Right kidney (tissue), 1 donor: ENCODE results near the gene SLC25A6.
"Not testable (repeated sequence)": the region's sequence is repeated elsewhere in the genome, so short reads cannot be mapped to it uniquely, and the experiment has no call there.

Experiments
- DNase-seq: peaks from one replicate; pipeline ENCODE4 v3.0.0-alpha.2; 2016

SLC25A6 gene

GRCh38 chrX:1355131-1356046 lies 36.5 kb downstream of the SLC25A6 start:
- DNase-seq: no peak

DNA sequence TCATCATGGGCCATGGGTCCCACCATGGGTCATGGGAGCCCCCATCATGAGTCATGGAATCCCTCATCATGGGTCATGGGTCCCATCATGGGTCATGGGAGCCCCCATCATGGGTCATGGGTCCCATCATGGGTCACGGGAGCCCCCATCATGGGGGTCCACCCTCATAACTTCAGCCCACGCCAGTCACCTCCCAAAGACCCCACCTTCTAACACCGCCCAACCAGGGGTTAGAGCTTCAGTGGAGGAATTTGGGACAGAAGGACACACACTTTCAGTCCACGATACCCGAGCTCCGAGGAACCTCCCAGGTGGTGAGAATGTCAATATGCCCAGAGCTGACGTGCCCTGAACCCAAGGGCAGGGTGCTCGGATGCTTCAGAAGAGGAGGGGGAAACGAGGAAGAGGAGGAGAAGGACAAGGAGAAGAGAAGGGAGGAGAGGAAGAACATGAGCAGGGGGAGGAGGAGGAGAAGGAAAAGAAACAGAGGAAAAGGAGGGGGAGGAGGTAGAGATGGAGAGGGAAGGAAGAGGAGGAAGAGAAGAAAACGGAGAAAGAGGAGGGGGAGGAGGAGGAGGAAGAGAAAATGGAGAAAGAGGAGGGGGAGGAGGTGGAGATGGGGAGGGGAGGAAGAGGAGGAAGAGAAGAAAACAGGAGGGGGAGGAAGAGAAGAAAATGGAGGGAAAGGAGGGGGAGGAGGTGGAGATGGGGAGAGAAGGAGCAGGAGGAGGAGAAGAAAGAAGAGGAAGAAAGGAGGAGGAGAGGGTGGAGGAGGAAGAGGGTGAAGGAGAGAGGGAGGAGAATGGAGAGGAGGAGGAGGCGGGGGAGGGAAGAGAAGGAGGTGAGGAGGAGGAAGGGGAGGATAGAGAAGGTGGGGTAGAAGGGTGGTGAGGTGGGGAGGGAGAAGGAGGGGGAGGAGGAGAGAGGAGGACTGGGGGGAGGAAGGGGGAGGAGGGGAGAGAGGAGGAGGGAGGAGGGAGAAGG lies 37.6 kb downstream of the SLC25A6 start:
- no peak for DNase-seq

DNA sequence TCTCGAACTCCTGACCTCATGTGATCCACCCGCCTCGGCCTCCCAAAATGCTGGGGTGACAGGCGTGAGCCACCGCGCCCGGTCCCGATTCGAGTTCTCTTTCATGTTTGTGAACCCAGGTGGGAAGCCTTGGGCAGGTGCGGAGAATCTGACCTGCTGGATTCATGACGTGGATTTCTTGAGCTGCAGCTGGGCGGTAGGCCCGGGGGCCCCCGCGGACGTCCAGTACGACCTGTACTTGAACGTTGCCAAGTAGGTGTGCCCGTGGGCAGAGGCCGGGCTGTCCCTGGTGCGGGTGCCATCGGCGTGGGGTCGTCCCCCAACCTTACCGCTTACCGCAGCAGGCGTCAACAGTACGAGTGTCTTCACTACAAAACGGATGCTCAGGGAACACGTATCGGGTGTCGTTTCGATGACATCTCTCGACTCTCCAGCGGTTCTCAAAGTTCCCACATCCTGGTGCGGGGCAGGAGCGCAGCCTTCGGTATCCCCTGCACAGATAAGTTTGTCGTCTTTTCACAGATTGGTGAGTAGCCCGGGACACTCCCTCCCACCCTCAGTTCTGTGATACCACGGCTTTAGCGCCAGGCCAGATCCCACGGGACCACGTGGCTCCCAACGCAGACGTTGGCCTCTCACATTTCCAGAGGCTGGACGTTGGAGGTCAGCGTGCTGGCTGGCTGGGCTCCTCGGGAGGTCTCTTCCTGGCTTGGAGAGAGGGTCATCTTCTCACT lies 39.8 kb downstream of the SLC25A6 start:
- no peak for DNase-seq

GRCh38 chrX:1349606-1350005 lies 42.3 kb downstream of the SLC25A6 start:
- not testable (repeated sequence) for DNase-seq

- DNase-seq: no peak
These were observed 50.2 kb downstream of the SLC25A6 start for GRCh38 chrX:1341545-1342184.

GRCh38 chrX:1336948-1337779 lies 54.7 kb downstream of the SLC25A6 start:
- DNase-seq: peak; percentile 38

- DNase-seq: peak; percentile 22
These were observed 55.5 kb downstream of the SLC25A6 start, which contains the start of gene IL3RA for GRCh38 chrX:1336331-1336943. IL3RA (plus strand) TSS chrX:1336785; CDS start chrX:1341766, 4,981 bp downstream.
